Testis (tissue), 2 donors: ENCODE measurements around the gene CNPY4.

Source experiments
- CTCF ChIP-seq, 3 experiments: fragments of 450-650 bp in 2 of 3; fragments of 200-600 bp in 1 of 3; sonication (generic) in 1 of 3; IDR thresholded peaks; one replicate each; pipeline ENCODE4 v1.5.1; 2016 to 2019; ENCODE audit warnings: antibody characterized with exemption in 3 of 3, mild to moderate bottlenecking in 2 of 3, moderate library complexity in 1 of 3
- POLR2A ChIP-seq: fragments of 450-650 bp; IDR thresholded peaks from one replicate; pipeline ENCODE4 v1.6.1; 2017; ENCODE audit warnings: antibody characterized with exemption, mild to moderate bottlenecking, moderate library complexity

GRCh38 chr7:100118388-100119071, 904 bp upstream of the CNPY4 start:
- TF ChIP-seq CTCF (IDR thresholded peaks at IDR 0.05) (no peak), POLR2A (no peak)
